Activated T-cell treated with anti-CD3 and anti-CD28 coated beads for 24 hours (primary cell): Measurements from ENCODE around the gene OTOA.
"Not testable (repeated sequence)": the region's sequence is repeated elsewhere in the genome, so short reads cannot be mapped to it uniquely, and the experiment has no call there.

Source experiments
- DNase-seq: peaks from one replicate; pipeline ENCODE4 v3.0.0-alpha.2; 2020; ENCODE audit warnings: low read depth

Gene OTOA

DNA sequence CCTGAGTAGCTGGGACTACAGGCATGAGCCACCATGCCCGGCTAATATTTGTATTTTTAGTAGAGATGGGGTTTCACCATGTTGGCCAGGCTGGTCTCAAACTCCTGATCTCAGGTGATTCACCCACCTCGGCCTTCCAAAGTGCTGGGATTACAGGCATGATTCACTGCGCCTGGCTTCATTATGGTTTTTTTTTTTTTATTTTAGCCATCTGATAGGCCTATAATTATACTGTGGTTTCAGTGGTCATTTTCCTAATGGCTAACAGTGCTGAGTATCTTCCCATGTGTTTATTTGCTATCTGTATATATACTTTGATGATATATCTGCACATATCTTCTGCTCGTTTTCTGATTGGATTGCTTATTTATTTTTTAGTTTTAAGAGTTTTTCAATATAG lies 10.7 kb downstream of the OTOA start:
- DNase-seq = not testable (repeated sequence)

DNA sequence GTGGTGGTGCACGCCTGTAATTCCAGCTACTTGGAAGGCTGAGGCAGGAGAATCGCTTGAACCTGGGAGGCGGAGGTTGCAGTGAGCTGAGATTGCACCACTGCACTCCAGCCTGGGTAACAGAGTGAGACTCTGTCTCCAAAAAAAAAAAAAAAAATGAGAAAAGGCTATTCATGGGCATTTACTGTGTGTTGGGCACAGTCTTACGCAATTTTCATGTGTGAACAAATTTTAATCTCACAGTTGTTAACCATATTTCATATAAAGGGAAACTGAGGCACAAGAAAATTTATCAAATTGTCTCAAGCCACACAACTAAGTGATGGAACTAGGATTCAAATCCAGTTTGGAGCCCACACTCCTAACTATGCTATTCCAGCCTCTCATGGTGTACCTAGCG lies 16.9 kb downstream of the OTOA start:
- not testable (repeated sequence) for DNase-seq

DNA sequence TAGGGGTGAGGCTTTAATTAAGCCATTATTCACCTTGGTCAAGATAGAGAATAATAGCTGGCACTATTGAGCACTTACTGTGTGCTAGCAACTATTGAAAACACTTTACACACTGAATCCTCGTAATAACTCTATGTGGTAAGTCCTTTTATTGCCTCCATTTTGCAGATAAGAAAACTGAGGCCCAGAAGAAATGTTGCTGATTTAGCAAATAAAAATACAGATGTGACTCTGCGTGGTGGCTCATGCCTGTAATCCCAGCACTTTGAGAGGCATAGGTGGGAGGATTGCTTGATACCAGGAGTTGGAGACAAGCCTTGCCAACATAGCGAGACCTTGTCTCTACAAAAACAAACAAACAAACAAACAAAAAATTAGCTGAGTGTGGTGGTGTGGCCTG lies 19.4 kb downstream of the OTOA start:
- DNase-seq = no peak

- DNase-seq = no peak
These were observed 20.4 kb downstream of the OTOA start for GRCh38 chr16:21684199-21684598.

DNA sequence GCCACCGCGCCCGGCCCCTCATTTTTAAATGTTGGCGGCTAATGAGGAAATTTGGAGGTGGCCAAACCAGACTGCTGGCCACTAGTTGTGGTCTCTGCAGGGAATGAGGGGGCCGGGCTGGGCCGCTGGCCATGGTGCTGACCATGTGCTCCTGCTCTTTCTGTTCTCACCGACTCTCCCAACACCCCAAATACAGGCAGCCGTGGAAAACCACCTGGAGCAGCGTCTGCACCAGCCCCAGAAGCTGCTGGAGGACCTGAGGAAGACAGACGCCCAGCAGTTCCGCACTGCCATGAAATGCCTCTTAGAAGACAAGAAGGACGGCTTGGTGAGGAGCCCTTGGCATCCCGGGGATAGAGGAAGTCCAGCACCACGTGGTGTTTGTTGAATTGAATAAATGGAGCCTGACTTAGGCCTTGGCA lies 21.3 kb downstream of the OTOA start:
- no peak for DNase-seq

DNA sequence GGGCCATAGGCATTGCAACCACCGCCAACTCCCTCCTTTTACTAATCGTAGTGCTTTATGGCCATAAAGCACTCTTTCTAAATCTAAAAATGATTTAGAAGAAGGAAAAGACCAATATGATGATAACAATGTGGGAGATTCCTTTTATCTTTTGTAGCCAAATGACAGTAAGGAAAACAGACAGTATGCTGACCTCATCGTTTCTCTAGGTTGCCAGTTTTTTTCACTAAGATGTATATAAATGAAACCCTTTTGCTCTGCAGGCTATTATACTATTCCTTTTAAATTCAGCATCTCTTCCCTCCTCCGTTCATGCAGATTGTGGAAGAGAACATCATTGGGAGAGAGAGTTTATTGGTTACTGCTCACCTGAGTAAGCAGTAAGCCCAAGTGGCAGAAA lies 25.3 kb downstream of the OTOA start:
- no peak for DNase-seq

GRCh38 chr16:21690967-21691366 lies 27.2 kb downstream of the OTOA start:
- DNase-seq = not testable (repeated sequence)

DNA sequence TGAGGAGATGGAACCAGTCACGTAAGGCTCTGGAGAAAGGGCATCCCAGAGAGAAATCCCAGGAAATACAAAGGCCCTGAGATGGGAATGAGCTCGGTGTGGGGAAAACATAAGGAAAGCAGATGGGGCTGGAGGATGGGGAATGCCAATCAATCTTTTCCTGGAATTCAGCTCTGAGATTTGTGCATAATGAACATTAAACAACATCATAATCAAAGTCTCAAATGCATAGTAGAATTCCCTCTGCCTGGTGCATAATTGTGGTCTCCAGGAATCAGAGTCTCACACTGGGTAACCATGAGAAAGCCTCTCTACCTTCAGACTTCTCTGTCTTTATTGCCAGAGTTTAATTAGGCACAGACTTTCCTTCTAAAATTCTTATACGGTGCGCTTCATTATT lies 30.8 kb downstream of the OTOA start:
- DNase-seq = no peak

- DNase-seq = no peak
These were observed 33.3 kb downstream of the OTOA start for GRCh38 chr16:21697032-21697431.

- no peak for DNase-seq
These were observed 34.6 kb downstream of the OTOA start for GRCh38 chr16:21698169-21699032.

DNA sequence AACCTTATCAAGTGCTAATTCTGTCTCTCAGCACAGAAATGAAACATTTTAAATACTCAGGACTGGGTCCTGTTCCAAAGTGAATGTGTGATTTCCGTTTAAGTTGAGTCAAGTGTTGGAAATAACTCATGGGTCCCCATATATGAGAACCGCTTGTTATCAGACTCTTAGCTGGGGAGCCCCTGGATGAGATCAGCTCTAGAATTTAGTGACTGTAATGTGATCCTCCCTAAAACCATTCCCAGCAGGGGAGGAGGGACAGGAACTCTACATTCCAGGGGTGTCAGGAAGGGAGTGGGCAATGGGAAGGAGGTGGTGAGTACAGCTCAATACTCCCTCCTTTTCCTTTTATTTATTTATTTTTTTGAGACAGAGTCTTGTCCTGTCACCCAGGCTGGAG lies 37.5 kb downstream of the OTOA start:
- no peak for DNase-seq

GRCh38 chr16:21702276-21702675 lies 38.5 kb downstream of the OTOA start:
- DNase-seq = no peak

DNA sequence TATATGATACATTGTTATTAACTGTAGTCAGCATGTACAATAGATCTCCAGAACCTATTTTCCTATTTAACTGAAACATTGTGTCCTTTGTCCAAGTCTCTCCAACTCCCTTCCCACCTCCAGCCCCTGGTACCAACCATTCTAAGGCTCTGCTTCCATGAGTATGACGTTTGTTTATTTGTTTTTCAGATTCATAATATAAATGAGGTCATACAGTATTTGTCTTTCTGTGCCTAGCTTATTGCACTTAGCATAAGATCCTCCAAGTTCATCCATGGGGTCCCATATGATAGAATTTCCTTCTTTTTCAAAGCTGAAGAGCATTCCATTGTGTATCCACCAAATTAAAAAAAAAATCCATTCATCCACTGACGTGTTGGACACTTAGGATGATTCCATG lies 39.4 kb downstream of the OTOA start:
- DNase-seq = no peak

GRCh38 chr16:21703589-21704174 lies 39.9 kb downstream of the OTOA start:
- DNase-seq = no peak

- no peak for DNase-seq
These were observed 40.5 kb downstream of the OTOA start for GRCh38 chr16:21704266-21704665.

GRCh38 chr16:21704733-21705132 lies 41.0 kb downstream of the OTOA start:
- DNase-seq = no peak

- DNase-seq = peak; percentile 80
These were observed 44.9 kb downstream of the OTOA start for GRCh38 chr16:21708533-21709115.

DNA sequence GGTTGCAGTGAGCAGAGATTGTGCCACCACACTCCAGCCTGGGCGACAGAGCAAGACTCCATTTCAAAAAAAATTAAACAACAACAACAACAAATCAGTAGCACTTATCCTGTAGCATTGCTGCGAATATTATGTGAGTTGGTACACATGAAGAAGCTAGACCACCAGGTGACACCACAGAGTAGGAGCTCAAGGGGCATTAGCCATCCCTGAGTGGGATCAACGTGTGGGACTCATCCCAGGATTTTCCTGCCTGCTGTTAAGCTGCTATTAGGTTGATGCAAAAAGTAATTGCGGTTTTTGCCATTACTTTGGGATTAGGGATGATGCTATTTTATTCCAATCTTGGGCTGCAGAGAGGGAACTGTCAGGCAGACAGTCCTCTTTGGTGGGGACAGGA lies 47.2 kb downstream of the OTOA start:
- no peak for DNase-seq

DNA sequence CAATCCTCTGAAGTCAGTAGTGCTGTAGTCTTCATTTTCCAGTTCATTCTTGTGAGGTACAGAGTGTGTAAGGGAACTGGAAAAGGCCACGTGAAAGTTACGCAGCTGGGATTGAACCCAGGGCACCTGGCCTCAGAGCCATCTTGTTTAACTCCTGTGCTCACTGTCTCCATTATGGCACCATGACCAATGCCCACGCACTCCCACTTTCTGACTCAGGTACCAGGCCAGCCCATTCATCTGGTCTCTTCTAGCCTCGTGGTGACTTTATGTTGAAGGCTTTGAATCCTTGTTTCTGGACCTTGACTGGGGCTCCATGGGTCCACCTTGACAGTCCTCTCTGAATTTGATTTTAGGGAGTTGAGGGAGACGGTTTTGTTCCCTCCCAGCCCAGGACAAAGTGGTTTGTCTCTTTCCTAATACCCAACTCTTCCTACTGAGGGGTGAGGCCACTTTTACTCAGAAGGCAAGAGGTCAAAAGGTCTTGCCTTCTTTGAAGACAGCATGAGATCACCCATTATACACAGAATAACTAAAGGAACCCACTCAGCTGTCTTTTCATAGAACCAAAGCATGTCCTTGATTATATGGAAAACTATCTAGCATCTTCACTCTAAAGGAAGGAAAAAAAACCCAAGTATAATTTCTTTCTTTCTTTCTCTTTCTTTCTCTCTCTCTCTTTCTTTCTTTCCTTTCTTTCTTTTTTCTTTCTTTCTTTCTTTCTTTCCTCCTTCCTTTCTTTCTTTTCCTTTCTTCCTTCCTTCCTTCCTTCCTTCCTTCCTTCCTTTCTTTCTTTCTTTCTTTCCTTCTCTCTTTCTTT lies 50.0 kb downstream of the OTOA start:
- no peak for DNase-seq

DNA sequence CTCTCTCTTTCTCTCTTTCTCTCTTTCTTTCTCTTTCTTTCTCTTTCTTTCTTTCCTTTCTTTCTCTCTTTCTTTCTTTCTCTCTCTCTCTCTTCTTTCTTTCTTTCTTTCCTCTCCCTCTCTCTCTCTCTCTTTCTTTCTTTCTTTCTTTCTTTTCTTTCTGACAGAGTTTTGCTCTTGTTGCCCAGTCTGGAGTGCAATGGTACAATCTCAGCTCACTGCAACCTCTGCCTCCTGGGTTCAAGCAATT lies 50.5 kb downstream of the OTOA start:
- not testable (repeated sequence) for DNase-seq

- DNase-seq = no peak
These were observed 53.8 kb downstream of the OTOA start for GRCh38 chr16:21717608-21718007.

GRCh38 chr16:21719283-21719682 lies 55.5 kb downstream of the OTOA start:
- no peak for DNase-seq

DNA sequence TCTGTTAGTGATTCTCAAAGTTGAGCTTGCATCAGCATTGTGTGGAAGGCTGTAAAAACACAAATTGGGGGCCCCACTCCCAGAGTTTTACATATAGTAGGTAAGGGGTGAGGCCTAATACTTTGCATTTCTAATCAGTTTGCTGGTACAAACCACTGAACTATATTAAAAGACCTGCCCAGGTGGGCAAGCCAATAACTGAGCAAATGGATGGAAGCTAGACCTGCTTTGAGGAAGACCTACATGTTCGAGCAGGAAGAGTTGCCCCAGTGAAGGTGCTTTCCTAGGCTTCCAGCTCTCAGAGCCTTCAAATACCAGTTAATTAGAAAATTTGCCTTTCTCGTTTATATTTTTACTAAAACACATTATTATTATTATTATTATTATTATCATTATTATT lies 56.8 kb downstream of the OTOA start:
- DNase-seq = no peak
